Measurements from ENCODE around the gene PLCB4.

GRCh38 chr20:9428292-9428607 is 359.4 kb downstream of the PLCB4 start:
- no peak for TF ChIP-seq POLR2A (IDR thresholded peaks at IDR 0.05)
- TF ChIP-seq CTCF (IDR thresholded peaks at IDR 0.05): no peak
